HCEC 1CT (cell line): Measurements from ENCODE around the gene OIT3.
"Not testable (repeated sequence)": the region's sequence is repeated elsewhere in the genome, so short reads cannot be mapped to it uniquely, and the experiment has no call there.

Experiments used
- DNase-seq: peaks from one replicate; pipeline ENCODE4 v3.0.0-alpha.2; 2017

OIT3 gene

DNA sequence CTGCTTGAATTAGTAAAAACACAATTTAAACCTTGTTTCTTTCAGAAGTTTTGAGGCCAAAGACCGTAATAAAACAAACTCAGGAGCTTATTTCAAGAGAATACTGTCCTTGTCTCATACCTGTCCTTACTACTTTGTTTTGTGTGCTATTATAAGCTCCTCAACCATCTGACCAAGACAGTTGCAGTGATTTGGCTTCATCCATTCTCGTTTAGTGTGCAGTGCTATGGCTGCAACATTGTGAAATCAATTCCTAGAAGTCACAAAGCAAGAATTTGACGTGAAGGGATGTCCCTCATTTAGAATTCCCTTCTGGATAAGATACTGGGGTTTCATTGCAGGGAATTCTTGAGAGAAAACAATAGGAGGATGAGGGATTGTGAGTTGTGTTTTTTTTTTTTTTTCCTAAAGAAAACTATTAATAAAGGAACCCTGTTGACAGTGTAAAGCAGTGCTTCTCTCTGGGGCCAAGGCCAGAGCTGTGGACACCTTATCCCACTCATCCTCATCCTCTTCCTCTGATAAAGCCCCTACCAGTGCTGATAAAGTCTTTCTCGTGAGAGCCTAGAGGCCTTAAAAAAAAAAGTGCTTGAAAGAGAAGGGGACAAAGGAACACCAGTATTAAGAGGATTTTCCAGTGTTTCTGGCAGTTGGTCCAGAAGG is at the start of gene OIT3:
Gene OIT3 (plus strand): TSS at position 604 of the 663 bp plus-strand sequence. CDS start 60 bp downstream, outside the sequence.
- DNase-seq = no peak

GRCh38 chr10:72846238-72846637 is 47.3 kb upstream of the OIT3 start:
- peak; percentile 89 for DNase-seq

- peak; percentile 43 for DNase-seq
Measured at GRCh38 chr10:72847681-72848080, 45.9 kb upstream of the OIT3 start.

GRCh38 chr10:72850861-72851260 is 42.7 kb upstream of the OIT3 start:
- DNase-seq = no peak

GRCh38 chr10:72851509-72851908 is 42.0 kb upstream of the OIT3 start:
- DNase-seq = no peak

- no peak for DNase-seq
Measured at GRCh38 chr10:72852508-72852907, 41.0 kb upstream of the OIT3 start.

DNA sequence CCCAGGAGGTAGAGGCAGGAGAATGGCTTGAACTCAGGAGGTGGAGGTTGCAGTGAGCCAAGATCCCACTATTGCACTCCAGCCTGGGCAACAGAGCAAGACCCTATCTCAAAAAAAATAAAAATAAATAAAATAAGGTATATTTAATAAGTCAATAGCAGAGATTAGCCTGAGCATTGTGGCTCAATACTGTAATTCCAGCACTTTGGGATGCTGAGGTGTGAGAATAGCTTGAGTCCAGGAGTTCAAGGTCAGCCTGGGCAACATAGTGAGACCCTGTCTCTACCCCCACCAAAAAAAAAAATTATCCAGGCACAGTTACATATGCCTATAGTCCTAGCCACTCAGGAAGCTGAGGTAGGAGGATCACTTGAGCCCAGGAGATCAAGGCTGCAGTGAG is 38.4 kb upstream of the OIT3 start:
- DNase-seq = no peak

DNA sequence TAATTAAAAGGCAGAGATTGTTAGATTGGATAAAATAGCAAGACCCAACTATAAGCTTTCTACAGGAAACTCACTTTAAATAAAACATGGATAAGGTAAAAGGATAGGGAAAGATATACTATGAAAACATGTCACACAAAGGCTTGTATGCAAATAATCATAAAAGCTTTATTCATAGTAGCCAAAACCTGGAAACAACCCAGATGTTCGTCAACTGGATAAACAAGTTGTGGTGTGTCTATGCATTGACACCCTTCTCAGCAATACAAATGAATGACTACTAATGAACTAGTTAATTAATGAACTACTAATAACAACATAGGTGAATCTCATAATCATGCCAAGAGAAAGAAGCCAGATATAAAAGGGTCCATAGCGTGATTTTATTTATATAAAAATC is 37.7 kb upstream of the OIT3 start:
- DNase-seq = no peak

GRCh38 chr10:72858067-72858466 is 35.5 kb upstream of the OIT3 start:
- DNase-seq = no peak

- DNase-seq = no peak
Measured at GRCh38 chr10:72862957-72863356, 30.6 kb upstream of the OIT3 start.

DNA sequence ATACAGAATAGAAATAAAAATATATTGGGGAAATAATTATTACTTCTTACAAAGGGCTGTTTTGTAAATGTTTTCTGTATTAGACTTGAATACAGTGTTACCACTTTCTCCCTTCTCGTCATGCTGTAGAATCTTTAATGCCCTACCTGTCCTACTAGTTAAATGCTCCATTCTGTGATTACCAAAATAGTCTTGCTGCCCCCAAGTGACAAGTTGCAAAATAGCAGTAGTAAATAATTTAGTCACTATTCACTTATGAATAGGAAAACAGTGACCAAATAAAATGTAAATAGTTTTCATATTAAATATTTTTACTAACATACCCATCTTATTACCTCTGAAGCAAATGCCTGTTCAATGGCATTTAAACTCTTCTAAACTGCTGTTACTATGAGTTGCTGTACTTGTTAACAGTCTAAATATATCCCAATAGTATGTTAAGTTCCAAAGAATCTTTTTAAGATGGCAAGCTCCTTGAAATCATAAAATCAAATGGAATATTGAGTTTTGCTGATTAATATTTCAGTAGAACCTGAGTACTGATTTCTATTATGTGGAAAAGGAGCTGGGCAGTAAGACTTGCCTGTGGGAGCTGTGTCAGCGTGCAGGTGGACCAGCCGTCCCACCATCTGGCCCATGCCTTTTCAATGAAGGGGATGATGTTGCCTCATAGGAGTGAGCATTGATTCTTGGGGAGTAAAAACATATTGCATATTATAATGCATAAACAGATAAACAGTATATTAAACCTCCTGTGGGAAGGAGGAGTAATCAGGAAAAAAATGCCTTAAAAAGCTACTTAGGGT is 18.1 kb upstream of the OIT3 start:
- DNase-seq = peak; percentile 37

- DNase-seq = no peak
Measured at GRCh38 chr10:72879245-72879644, 14.3 kb upstream of the OIT3 start.

- no peak for DNase-seq
Measured at GRCh38 chr10:72881291-72881690, 12.2 kb upstream of the OIT3 start.

GRCh38 chr10:72883861-72884260 is 9.7 kb upstream of the OIT3 start:
- DNase-seq = peak; percentile 5

DNA sequence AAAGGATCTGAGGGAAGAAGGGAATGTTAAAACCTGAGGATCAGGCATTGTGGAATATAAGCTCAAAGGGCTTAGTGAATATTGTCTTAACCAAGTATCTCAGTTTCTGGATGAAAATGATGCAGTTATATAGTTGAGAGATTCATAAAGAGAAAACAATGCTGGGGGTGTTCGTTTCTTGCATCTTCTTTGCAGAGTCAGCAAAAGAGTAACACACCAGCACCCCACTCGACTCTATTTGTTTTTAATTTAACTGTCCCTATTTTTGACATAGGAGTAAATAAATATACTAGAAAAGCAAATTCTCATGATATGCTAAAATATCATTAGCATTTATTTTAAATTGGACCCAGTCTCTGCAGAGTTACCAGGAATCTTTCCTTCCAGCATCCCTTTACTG is 7.6 kb upstream of the OIT3 start:
- no peak for DNase-seq

GRCh38 chr10:72886621-72887020 is 6.9 kb upstream of the OIT3 start:
- no peak for DNase-seq

GRCh38 chr10:72887043-72887442 is 6.5 kb upstream of the OIT3 start:
- DNase-seq = no peak

GRCh38 chr10:72888151-72888638 is 5.3 kb upstream of the OIT3 start:
- no peak for DNase-seq

GRCh38 chr10:72889391-72889831 is 4.1 kb upstream of the OIT3 start:
- no peak for DNase-seq

- no peak for DNase-seq
Measured at GRCh38 chr10:72890086-72890485, 3.5 kb upstream of the OIT3 start.

- no peak for DNase-seq
Measured at GRCh38 chr10:72895236-72895850, 1.8 kb downstream of the OIT3 start.

- DNase-seq = no peak
Measured at GRCh38 chr10:72898616-72899015, 5.1 kb downstream of the OIT3 start.

GRCh38 chr10:72899545-72899944 is 6.0 kb downstream of the OIT3 start:
- no peak for DNase-seq

DNA sequence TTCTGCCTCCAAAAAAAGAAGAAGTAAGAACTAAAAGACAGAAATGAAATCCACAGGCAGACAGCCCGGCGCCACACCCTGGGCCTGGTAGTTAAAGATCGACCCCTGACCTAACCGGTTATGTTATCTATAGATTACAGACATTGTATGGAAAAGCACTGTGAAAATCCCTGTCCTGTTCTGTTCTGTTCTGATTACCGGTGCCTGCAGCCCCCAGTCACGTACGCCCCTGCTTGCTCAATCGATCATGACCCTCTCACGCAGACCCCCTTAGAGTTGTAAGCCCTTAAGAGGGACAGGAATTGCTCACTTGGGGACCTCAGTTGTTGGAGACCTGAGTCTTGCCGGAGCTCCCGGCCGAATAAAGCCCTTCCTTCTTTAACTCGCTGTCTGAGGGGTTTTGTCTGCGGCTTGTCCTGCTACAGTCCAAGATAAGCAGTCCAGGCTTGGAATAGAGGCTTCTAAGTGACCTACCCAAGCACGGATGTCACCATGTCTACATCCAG is 10.5 kb downstream of the OIT3 start:
- not testable (repeated sequence) for DNase-seq
